Measurements from ENCODE around the gene BAD. TPM values are rescaled to one million over a fixed set of nuclear protein-coding genes. Genes with fewer than 3 reads are reported as not detected.
"Not testable (repeated sequence)": the region's sequence is repeated elsewhere in the genome, so short reads cannot be mapped to it uniquely, and the experiment has no call there.

Gene BAD
- total RNA-seq, 1 experiment from 2014 or later: 50.5 TPM

- Mint-ChIP-seq H3K9me3 (ENCODE audit: unreplicated experiment) (no peaks in the 10 kb centered on the region), H3K4me3 (ENCODE audit: unreplicated experiment) (no peak overlapping the region), H3K27me3 (ENCODE audit: insufficient read depth, unreplicated experiment) (no peaks in the 10 kb centered on the region), H3K36me3 (ENCODE audit: insufficient read depth, unreplicated experiment) (peaks cover 45% of the 10 kb centered on the region), H3K27ac (ENCODE audit: unreplicated experiment) (no peak overlapping the region), H3K4me1 (ENCODE audit: low read depth, unreplicated experiment) (peaks cover 17% of the 10 kb centered on the region)
- ChIA-PET POLR2A (no interaction called here), CTCF (no interaction called here)
- no peak for DNase-seq
- intact Hi-C loops (cut with micrococcal nuclease; ENCODE audit: unreplicated experiment): no loop called here
- no TSS peak for BruUV-seq (replicated peaks)
- no peaks in the 10 kb centered on the region for H3K36me3 ChIP-seq (ENCODE audit: control insufficient read depth, insufficient read depth, low read length)
- H3K4me3 ChIP-seq (ENCODE audit: low read depth, low read length): no peak overlapping the region
- no peaks in the 10 kb centered on the region for H3K27me3 ChIP-seq (replicated peaks; ENCODE audit: control insufficient read depth, insufficient read depth, low read length)
- no peaks in the 10 kb centered on the region for H3K9me3 ChIP-seq
- peaks cover 26% of the 10 kb centered on the region for H3K4me1 ChIP-seq
- TF ChIP-seq CTCF (IDR thresholded peaks at IDR 0.05; ENCODE audit: insufficient read depth in 1 of 2, low read depth in 1 of 2, low read length in 1 of 2, severe bottlenecking in 1 of 2, unreplicated experiment in 1 of 2): no peak
Measured at GRCh38 chr11:64248578-64248977, 35.9 kb downstream of the BAD start.

GRCh38 chr11:64247729-64248531 lies 36.5 kb downstream of the BAD start:
- Histone ChIP-seq H3K9me3 (no peaks in the 10 kb centered on the region), H3K4me3 (ENCODE audit: low read depth, low read length) (peak overlapping the region; percentile 91), H3K36me3 (ENCODE audit: control insufficient read depth, insufficient read depth, low read length) (0 out of 2 replicates have a peak, but pooled peaks cover 3% of the 10 kb centered on the region), H3K27me3 (replicated peaks; ENCODE audit: control insufficient read depth, insufficient read depth, low read length) (no peaks in the 10 kb centered on the region), H3K4me1 (peaks cover 27% of the 10 kb centered on the region)
- H3K4me3 Mint-ChIP-seq (ENCODE audit: unreplicated experiment): peak overlapping the region; percentile 97
- no peak for DNase-seq
- H3K9me3 Mint-ChIP-seq (ENCODE audit: unreplicated experiment): no peaks in the 10 kb centered on the region
- no peak for TF ChIP-seq CTCF (IDR thresholded peaks at IDR 0.05; ENCODE audit: insufficient read depth in 1 of 2, low read depth in 1 of 2, low read length in 1 of 2, severe bottlenecking in 1 of 2, unreplicated experiment in 1 of 2)
- peaks cover 49% of the 10 kb centered on the region for H3K36me3 Mint-ChIP-seq (ENCODE audit: insufficient read depth, unreplicated experiment)
- intact Hi-C loops (cut with micrococcal nuclease; ENCODE audit: unreplicated experiment): no loop called here
- no peak overlapping the region for H3K27ac Mint-ChIP-seq (ENCODE audit: unreplicated experiment)
- ChIA-PET CTCF (interaction anchor here (0.9 kb wide), 1 partner anchor 57 kb away, joined by 3 read pairs; no protein-coding TSS in a partner anchor), POLR2A (interaction anchor here (2.0 kb wide), 1 partner anchor 21 kb away, joined by 22 read pairs; no protein-coding TSS in a partner anchor)
- peaks cover 20% of the 10 kb centered on the region for H3K4me1 Mint-ChIP-seq (ENCODE audit: low read depth, unreplicated experiment)
- BruUV-seq (replicated peaks): no TSS peak
- H3K27me3 Mint-ChIP-seq (ENCODE audit: insufficient read depth, unreplicated experiment): no peaks in the 10 kb centered on the region

GRCh38 chr11:64246871-64247728 lies 37.4 kb downstream of the BAD start, which contains the start of gene PPP1R14B:
Gene PPP1R14B, minus strand, starts transcription at chr11:64246943. Its CDS starts 270 bp downstream, at chr11:64246673.
- Mint-ChIP-seq H3K36me3 (ENCODE audit: insufficient read depth, unreplicated experiment) (peaks cover 52% of the 10 kb centered on the region), H3K27me3 (ENCODE audit: insufficient read depth, unreplicated experiment) (no peaks in the 10 kb centered on the region), H3K4me3 (ENCODE audit: unreplicated experiment) (peak within 1 kb of the TSS; percentile 97), H3K4me1 (ENCODE audit: low read depth, unreplicated experiment) (peaks cover 20% of the 10 kb centered on the region), H3K9me3 (ENCODE audit: unreplicated experiment) (no peaks in the 10 kb centered on the region), H3K27ac (ENCODE audit: unreplicated experiment) (peak within 1 kb of the TSS; percentile 90)
- Histone ChIP-seq H3K27me3 (replicated peaks; ENCODE audit: control insufficient read depth, insufficient read depth, low read length) (no peaks in the 10 kb centered on the region), H3K36me3 (ENCODE audit: control insufficient read depth, insufficient read depth, low read length) (0 out of 2 replicates have a peak, but pooled peaks cover 3% of the 10 kb centered on the region), H3K4me3 (ENCODE audit: low read depth, low read length) (peak within 1 kb of the TSS; percentile 91), H3K4me1 (peaks cover 32% of the 10 kb centered on the region), H3K9me3 (no peaks in the 10 kb centered on the region)
- intact Hi-C loops (cut with micrococcal nuclease; ENCODE audit: unreplicated experiment): no loop called here
- BruUV-seq (replicated peaks): no TSS peak
- ChIA-PET POLR2A (interaction anchor here (0.5 to 2.0 kb wide), 3 partner anchors 22 to 71 kb away, joined by 3 to 22 read pairs (median 4); partner anchors contain the start of genes PRDX5 and TRMT112), CTCF (interaction anchor here (0.6 to 1.5 kb wide), 7 partner anchors 10 to 1028 kb away, joined by 3 to 5 read pairs (median 3); partner anchors contain the start of gene NAA40)
- DNase-seq: peak; percentile 92 to 95
- no peak for TF ChIP-seq CTCF (IDR thresholded peaks at IDR 0.05; ENCODE audit: insufficient read depth in 1 of 2, low read depth in 1 of 2, low read length in 1 of 2, severe bottlenecking in 1 of 2, unreplicated experiment in 1 of 2)

- Histone ChIP-seq H3K4me3 (ENCODE audit: low read depth, low read length) (peak overlapping the region; percentile 90), H3K4me1 (peaks cover 32% of the 10 kb centered on the region)
- H3K4me3 Mint-ChIP-seq (ENCODE audit: unreplicated experiment): peak overlapping the region; percentile 97
- intact Hi-C loops (cut with micrococcal nuclease; ENCODE audit: unreplicated experiment); BruUV-seq (replicated peaks); H3K9me3 Mint-ChIP-seq (ENCODE audit: unreplicated experiment); H3K27me3 Mint-ChIP-seq (ENCODE audit: insufficient read depth, unreplicated experiment); H3K36me3 ChIP-seq (ENCODE audit: control insufficient read depth, insufficient read depth, low read length); DNase-seq; H3K27me3 ChIP-seq (replicated peaks; ENCODE audit: control insufficient read depth, insufficient read depth, low read length); H3K9me3 ChIP-seq: not testable (repeated sequence)
- ChIA-PET CTCF (interaction anchor here (1.0 to 1.5 kb wide), 5 partner anchors 9 to 307 kb away, joined by 3 to 5 read pairs (median 3); partner anchors contain the start of gene NAA40), POLR2A (interaction anchor here (0.5 to 2.0 kb wide), 4 partner anchors 23 to 71 kb away, joined by 3 to 22 read pairs (median 4); partner anchors contain the start of genes PRDX5, STIP1 and TRMT112)
- peaks cover 52% of the 10 kb centered on the region for H3K36me3 Mint-ChIP-seq (ENCODE audit: insufficient read depth, unreplicated experiment)
- H3K27ac Mint-ChIP-seq (ENCODE audit: unreplicated experiment): peak overlapping the region; percentile 90
- peaks cover 20% of the 10 kb centered on the region for H3K4me1 Mint-ChIP-seq (ENCODE audit: low read depth, unreplicated experiment)
Measured at GRCh38 chr11:64246621-64246870, 37.9 kb downstream of the BAD start.

All from Caco-2 (cell line).